Liver (tissue), 3 donors: ENCODE results near the gene EML5.

Experiments used
- ATF3 ChIP-seq: IDR thresholded peaks from 2 replicates; pipeline ENCODE4 v1.6.1; 2016; ENCODE audit warnings: antibody characterized with exemption
- CTCF ChIP-seq: fragments of 150-350 bp; IDR thresholded peaks from 2 replicates; pipeline ENCODE4 v1.5.1; 2017; ENCODE audit warnings: improper control_type of control experiment, low read depth, low read length; ENCODE audit not compliant: missing input control
- GABPA ChIP-seq, 2 donors: IDR thresholded peaks in 1 of 2; conservative IDR thresholded peaks in 1 of 2; 2 replicates each; pipeline ENCODE4 v1.6.1; 2016; ENCODE audit warnings: antibody characterized with exemption in 2 of 2, mild to moderate bottlenecking in 1 of 2, moderate library complexity in 1 of 2
- HNF4A ChIP-seq, 2 donors: conservative IDR thresholded peaks; 2 replicates each; pipeline ENCODE4 v1.6.1; 2016; ENCODE audit warnings: antibody characterized with exemption in 2 of 2, mild to moderate bottlenecking in 2 of 2
- RXRA ChIP-seq, 2 donors: IDR thresholded peaks; 2 replicates each; pipeline ENCODE4 v1.6.1; 2017 to 2018; ENCODE audit warnings: antibody characterized with exemption in 2 of 2, mild to moderate bottlenecking in 1 of 2
- TAF1 ChIP-seq: conservative IDR thresholded peaks from 2 replicates; pipeline ENCODE4 v1.6.1; 2016; ENCODE audit warnings: antibody characterized with exemption, mild to moderate bottlenecking
- TF ChIP-seq, protein P1 (sequence below): IDR thresholded peaks from 2 replicates; pipeline ENCODE4 v1.6.1; 2016; ENCODE audit warnings: antibody characterized with exemption
- TF ChIP-seq, protein P2 (sequence below): IDR thresholded peaks from 2 replicates; pipeline ENCODE4 v1.6.1; 2016; ENCODE audit warnings: antibody characterized with exemption
- donor health status: healthy.
- donor health status: healthy.

- TF ChIP-seq TAF1 (no peak), CTCF (no peak), ATF3 (no peak), HNF4A (conservative IDR thresholded peaks at IDR 0.05) (no peak), RXRA (IDR thresholded peaks at IDR 0.05) (no peak), GABPA (IDR thresholded peaks at IDR 0.05 in 1 of 2, conservative IDR thresholded peaks at IDR 0.05 in 1 of 2) (no peak)
- TF ChIP-seq, protein P1, sequence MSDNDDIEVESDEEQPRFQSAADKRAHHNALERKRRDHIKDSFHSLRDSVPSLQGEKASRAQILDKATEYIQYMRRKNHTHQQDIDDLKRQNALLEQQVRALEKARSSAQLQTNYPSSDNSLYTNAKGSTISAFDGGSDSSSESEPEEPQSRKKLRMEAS, result no peak
- TF ChIP-seq, protein P2, sequence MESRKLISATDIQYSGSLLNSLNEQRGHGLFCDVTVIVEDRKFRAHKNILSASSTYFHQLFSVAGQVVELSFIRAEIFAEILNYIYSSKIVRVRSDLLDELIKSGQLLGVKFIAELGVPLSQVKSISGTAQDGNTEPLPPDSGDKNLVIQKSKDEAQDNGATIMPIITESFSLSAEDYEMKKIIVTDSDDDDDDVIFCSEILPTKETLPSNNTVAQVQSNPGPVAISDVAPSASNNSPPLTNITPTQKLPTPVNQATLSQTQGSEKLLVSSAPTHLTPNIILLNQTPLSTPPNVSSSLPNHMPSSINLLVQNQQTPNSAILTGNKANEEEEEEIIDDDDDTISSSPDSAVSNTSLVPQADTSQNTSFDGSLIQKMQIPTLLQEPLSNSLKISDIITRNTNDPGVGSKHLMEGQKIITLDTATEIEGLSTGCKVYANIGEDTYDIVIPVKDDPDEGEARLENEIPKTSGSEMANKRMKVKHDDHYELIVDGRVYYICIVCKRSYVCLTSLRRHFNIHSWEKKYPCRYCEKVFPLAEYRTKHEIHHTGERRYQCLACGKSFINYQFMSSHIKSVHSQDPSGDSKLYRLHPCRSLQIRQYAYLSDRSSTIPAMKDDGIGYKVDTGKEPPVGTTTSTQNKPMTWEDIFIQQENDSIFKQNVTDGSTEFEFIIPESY, result no peak
Measured at GRCh38 chr14:88590173-88590572, 202.6 kb downstream of the EML5 start.
